Stimulated activated CD4-positive, alpha-beta T cell treated with anti-CD3 and anti-CD28 coated beads, Interleukin-4, amount 100 ng/mL, for 24 hours (primary cell): ENCODE data around the gene PCDHA3.
"Not testable (repeated sequence)": the region's sequence is repeated elsewhere in the genome, so short reads cannot be mapped to it uniquely, and the experiment has no call there.

ENCODE experiments used
- DNase-seq: peaks from one replicate; pipeline ENCODE4 v3.0.0-alpha.2; 2020

The PCDHA3 gene

GRCh38 chr5:140821375-140822280, 20.8 kb downstream of the PCDHA3 start, which contains the start of gene PCDHA5:
TSS of gene PCDHA5 (plus strand) at chr5:140821613.
- no peak for DNase-seq

- DNase-seq = no peak
Observed at GRCh38 chr5:140822281-140822629, 21.4 kb downstream of the PCDHA3 start.

DNA sequence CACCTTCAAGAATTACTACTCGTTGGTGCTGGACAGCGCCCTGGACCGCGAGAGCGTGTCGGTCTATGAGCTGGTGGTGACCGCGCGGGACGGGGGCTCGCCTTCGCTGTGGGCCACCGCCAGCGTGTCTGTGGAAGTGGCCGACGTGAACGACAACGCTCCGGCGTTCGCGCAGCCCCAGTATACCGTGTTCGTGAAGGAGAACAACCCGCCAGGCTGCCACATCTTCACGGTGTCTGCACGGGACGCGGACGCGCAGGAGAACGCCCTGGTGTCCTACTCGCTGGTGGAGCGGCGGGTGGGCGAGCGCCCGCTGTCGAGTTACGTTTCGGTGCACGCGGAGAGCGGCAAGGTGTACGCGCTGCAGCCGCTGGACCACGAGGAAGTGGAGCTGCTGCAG, 22.1 kb downstream of the PCDHA3 start:
- DNase-seq = not testable (repeated sequence)

DNA sequence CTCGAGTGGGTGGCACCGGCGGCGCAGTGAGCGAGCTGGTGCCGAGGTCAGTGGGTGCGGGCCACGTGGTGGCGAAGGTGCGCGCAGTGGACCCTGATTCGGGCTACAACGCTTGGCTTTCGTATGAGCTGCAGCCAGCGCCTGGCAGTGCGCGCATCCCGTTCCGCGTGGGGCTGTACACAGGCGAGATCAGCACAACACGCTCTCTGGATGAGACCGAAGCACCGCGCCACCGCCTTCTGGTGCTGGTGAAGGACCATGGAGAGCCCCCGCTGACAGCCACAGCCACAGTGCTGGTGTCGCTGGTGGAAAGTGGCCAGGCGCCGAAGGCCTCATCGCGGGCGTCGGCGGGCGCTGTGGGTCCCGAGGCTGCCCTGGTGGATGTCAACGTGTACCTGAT, 22.6 kb downstream of the PCDHA3 start:
- DNase-seq = no peak

DNA sequence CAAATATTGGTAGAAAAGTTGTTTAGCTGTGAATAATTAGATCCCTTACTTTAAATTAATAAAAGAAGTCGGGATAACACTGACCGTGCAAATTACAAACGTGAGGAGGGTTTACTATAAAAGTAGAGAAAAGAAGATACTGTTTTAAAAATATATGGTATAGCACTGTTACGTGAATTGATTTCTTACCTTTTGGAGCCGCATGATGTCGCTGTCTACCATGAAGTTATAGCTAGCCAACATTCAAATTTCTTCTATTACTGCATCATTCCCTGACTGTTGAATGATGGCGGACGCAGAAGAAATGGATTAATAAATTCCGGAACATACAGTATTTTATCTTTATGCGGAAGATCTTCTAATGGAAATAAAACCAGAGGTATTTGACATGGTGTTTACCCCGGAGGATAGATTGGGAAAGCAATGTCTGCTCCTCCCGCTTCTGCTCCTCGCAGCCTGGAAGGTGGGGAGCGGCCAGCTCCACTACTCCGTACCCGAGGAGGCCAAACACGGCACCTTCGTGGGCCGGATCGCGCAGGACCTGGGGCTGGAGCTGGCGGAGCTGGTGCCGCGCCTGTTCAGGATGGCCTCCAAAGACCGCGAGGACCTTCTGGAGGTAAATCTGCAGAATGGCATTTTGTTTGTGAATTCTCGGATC, 27.0 kb downstream of the PCDHA3 start, which contains the start of gene PCDHA6:
Gene PCDHA6, plus strand, starts transcription at position 257 of the 658 bp plus-strand sequence. Its CDS starts 132 bp downstream, at position 389.
- no peak for DNase-seq

GRCh38 chr5:140828362-140828737, 27.5 kb downstream of the PCDHA3 start:
- DNase-seq = no peak

DNA sequence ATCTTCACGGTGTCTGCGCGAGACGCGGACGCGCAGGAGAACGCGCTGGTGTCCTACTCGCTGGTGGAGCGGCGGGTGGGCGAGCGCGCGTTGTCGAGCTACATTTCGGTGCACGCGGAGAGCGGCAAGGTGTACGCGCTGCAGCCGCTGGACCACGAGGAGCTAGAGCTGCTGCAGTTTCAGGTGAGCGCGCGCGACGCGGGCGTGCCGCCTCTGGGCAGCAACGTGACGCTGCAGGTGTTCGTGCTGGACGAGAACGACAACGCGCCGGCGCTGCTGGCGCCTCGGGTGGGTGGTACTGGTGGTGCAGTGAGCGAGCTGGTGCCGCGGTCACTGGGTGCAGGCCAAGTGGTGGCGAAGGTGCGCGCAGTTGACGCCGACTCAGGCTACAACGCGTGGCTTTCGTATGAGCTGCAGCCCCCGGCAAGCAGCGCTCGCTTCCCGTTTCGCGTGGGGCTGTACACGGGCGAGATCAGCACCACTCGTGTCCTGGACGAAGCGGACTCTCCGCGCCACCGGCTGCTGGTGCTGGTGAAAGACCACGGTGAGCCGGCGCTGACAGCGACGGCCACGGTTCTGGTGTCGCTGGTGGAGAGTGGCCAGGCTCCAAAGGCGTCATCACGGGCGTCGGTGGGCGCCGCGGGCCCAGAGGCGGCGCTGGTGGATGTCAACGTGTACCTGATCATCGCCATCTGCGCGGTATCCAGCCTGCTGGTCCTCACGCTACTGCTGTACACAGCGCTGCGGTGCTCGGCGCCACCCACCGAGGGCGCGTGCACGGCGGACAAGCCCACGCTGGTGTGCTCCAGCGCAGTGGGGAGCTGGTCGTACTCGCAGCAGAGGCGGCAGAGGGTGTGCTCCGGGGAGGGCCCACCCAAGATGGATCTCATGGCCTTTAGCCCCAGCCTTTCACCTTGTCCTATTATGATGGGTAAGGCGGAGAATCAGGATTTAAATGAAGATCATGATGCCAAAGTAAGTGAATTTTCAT, 28.9 kb downstream of the PCDHA3 start:
- DNase-seq = not testable (repeated sequence)

GRCh38 chr5:140833993-140834392, 33.1 kb downstream of the PCDHA3 start, which contains the start of gene PCDHA7:
TSS of gene PCDHA7 (plus strand) at chr5:140834269. CDS start at chr5:140834384, 115 bp downstream.
- no peak for DNase-seq

DNA sequence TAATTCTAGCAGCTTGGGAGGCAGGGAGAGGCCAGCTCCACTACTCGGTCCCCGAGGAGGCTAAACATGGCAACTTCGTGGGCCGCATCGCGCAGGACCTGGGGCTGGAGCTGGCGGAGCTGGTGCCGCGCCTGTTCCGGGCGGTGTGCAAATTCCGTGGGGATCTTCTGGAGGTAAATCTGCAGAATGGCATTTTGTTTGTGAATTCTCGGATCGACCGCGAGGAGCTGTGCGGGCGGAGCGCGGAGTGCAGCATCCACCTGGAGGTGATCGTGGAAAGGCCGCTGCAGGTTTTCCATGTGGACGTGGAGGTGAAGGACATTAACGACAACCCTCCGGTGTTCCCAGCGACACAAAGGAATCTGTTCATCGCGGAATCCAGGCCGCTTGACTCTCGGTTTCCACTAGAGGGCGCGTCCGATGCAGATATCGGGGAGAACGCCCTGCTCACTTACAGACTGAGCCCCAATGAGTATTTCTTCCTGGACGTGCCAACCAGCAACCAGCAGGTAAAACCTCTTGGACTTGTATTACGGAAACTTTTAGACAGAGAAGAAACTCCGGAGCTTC, 33.7 kb downstream of the PCDHA3 start:
- DNase-seq = not testable (repeated sequence)

DNA sequence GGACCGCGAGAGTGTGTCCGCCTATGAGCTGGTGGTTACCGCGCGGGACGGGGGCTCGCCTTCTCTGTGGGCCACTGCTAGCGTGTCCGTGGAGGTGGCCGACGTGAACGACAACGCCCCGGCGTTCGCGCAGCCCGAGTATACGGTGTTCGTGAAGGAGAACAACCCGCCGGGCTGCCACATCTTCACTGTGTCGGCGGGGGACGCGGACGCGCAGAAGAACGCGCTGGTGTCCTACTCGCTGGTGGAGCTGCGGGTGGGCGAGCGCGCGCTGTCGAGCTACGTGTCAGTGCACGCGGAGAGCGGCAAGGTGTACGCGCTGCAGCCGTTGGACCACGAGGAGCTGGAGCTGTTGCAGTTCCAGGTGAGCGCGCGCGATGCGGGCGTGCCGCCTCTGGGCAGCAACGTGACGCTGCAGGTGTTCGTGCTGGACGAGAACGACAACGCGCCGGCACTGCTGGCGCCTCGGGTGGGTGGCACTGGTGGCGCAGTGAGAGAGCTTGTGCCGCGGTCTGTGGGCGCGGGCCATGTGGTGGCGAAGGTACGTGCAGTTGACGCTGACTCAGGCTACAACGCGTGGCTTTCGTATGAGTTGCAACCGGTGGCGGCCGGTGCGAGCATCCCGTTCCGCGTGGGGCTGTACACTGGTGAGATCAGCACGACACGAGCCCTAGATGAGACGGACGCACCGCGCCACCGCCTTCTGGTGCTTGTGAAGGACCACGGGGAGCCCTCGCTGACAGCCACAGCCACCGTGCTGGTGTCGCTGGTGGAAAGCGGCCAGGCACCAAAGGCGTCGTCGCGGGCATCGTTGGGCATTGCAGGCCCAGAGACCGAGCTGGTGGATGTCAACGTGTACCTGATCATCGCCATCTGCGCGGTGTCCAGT, 35.0 kb downstream of the PCDHA3 start:
- DNase-seq = no peak

DNA sequence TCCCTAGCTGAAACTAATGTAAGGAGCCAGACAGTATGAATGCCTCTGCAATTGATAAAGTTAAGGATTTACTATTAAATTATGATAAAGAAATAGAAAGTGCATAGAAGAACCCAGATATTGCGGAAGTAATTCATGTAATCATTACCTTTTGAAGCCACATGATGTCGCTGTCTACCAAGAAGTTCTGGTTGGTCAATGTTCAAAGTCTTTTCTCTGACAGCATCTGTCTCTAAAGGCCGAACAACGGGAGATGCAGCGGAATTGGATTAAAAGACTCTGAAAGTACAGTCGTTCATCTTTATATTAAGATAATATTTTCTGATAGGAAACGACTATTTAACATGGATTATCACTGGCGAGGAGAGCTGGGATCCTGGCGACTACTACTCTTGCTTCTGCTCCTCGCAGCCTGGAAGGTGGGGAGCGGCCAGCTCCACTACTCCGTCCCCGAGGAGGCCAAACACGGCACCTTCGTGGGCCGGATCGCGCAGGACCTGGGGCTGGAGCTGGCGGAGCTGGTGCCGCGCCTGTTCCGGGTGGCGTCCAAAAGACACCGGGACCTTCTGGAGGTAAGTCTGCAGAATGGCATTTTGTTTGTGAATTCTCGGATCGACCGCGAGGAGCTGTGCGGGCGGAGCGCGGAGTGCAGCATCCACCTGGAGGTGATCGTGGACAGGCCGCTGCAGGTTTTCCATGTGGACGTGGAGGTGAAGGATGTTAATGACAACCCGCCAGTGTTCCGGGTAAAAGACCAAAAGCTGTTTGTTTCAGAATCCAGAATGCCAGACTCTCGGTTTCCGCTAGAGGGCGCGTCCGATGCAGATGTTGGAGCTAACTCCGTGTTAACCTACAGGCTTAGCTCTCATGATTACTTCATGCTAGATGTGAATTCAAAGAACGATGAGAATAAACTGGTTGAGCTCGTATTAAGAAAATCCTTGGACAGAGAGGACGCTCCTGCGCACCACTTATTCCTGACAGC, 40.4 kb downstream of the PCDHA3 start, which contains the start of gene PCDHA8:
Gene PCDHA8, plus strand, starts transcription at position 210 of the 985 bp plus-strand sequence. Its CDS starts 135 bp downstream, at position 345.
- DNase-seq = no peak

GRCh38 chr5:140842798-140843733, 42.2 kb downstream of the PCDHA3 start:
- DNase-seq = no peak

GRCh38 chr5:140848139-140849102, 47.6 kb downstream of the PCDHA3 start, which contains the start of gene PCDHA9:
TSS of gene PCDHA9 (plus strand) at chr5:140848382. CDS start at chr5:140848496, 114 bp downstream.
- DNase-seq = not testable (repeated sequence)

GRCh38 chr5:140849831-140850634, 49.2 kb downstream of the PCDHA3 start:
- DNase-seq = not testable (repeated sequence)
